ENCODE data around the gene ZNF324B. TPM values are rescaled to one million over a fixed set of nuclear protein-coding genes. Genes with fewer than 3 reads are reported as not detected.
"Not testable (repeated sequence)": the region's sequence is repeated elsewhere in the genome, so short reads cannot be mapped to it uniquely, and the experiment has no call there.

ZNF324B gene
- 11.5 and 22.9 TPM in 2 replicates for total RNA-seq (2014; rRNA removed; shearing (Covaris generic); ENCODE audit: low replicate concordance)

DNA sequence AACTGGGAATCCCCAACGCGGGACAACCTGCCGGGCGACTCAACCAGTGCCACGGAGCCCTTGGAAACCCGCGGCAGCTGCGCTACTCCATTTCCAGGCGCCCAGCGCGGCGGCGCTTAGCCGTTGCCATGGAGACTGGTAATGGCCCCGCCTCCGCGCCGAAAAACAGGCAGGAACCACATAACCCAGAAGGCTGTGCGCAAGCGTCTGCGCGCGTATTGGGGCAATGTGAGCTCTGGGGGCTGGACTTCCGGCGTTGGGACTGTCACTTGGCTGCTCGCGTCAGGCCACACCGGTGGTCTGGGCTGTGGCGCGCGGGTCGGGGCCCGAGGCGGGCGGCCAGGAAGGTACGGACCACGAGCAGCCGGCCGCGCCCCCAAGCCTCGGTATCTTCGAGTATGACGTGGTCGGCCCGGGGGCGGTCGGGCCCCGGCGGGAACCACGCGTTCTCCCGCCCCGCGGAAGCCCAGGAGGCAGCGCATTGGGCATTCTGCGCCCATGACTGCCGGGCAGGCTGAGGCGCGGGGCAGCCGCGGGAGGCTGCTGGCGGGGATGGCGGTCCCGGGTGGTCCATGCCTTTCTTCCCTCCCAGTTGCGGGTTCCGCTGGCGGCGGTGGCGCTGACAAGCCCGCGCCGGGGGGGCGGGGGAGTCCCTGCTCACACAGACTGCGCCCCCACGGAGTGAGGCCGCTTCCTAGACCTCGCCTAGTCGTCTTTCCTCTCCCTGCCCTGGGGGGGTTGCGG is at the start of gene ZNF324B:
Gene ZNF324B (plus strand): TSS at position 265 of the 744 bp plus-strand sequence. CDS start 2,080 bp downstream, outside the sequence.
- DNase-seq, result peak; percentile 97
- H3K4me3 ChIP-seq, result peak within 1 kb of the TSS; percentile 92
- no peaks in the 10 kb centered on the region for H3K27me3 ChIP-seq
- peaks cover 14% of the 10 kb centered on the region for H3K36me3 ChIP-seq
- peaks cover 29% of the 10 kb centered on the region for H3K9me3 ChIP-seq

DNA sequence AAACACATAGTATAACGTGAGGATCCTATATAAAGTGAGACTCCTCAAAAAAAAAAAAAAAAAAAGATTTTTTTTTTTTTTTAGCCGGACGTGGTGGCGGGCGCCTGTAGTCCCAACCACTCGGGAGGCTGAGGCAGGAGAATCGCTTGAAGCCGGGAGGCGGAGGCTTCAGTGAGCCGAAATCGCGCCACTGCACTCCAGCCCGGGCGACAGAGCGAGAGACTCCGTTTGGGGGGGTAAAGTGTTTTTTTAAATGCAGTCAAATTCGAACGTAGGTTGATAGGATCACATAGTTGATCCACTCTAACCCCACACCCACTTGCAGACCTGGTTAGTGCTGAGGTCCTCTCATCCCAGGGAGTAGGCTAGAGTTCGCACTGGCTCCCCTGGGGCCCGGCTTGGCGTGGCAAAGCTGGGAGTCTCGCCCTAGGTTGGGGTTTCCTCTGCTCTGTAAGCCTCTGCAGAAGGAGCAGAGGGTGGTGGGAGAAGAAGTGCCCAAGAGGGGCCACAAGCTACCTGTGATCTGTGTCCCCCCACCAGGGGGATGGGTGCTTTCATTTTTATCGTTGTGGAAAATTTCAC is 49.5 kb upstream of the ZNF324B start:
- Histone ChIP-seq H3K9me3 (no peaks in the 10 kb centered on the region), H3K36me3 (peaks cover 5% of the 10 kb centered on the region), H3K27me3 (no peaks in the 10 kb centered on the region), H3K4me3 (peak overlapping the region; percentile 56)
- DNase-seq, result no peak

DNA sequence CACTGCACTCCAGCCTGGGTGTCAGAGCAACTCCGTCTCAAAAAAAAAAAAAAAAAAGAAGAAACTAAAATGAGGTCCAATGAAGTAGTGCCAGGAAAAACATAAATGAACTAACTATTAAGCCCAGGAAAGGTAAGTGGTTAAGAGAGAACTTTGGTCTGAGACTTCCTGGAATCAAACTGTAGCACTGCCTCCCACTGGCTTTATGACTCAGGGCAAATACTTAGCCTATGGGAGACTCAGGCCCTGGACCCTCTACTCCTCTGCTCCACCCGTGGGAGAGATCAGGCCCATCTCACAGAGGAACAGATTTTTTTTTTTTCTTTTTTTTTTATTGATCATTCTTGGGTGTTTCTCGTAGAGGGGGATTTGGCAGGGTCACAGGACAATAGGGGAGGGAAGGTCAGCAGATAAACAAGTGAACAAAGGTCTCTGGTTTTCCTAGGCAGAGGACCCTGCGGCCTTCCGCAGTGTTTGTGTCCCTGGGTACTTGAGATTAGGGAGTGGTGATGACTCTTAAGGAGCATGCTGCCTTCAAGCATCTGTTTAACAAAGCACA is 47.4 kb upstream of the ZNF324B start:
- H3K36me3 ChIP-seq, DNase-seq, H3K4me3 ChIP-seq, H3K9me3 ChIP-seq, H3K27me3 ChIP-seq: not testable (repeated sequence)

DNA sequence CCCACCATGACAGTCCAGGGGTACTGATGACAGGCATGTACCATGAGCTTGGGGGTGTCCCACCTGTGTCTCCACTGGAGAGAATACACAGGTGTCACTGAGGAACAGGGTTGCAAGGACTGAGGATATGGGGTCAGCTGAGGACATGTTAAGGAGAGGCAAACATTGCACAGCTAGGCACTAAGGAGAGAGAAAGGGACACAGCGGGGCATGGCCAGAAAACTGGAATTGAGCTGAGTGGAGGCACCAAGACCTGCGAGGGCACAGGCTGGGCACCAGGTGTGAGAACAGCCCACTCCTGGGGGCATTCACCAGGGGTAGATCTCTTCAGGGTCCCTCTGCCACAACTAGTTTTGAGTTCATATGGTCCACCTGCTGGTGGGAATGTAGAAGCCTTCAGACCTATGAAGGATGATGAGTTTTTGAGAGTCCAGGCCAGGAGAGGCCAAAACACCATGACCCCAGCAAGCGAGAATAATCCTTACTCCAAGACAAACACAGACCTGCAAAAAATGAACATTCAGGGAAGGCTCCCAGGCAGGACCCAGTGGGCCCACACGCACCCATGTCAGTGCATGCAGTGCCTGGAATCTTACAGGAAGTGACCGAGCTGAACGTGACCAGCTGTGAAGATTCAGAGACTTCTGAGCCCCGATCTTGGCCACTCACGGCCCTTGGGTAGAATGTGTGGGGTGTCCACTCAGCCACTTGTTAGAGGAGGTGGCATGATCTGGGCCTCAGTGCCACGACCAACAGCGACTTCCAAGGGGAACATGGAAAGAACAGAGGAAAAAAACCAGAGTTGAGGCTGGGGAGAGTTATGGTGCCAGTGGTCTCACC is 44.4 kb upstream of the ZNF324B start:
- peaks cover 22% of the 10 kb centered on the region for H3K36me3 ChIP-seq
- no peaks in the 10 kb centered on the region for H3K9me3 ChIP-seq
- no peak for DNase-seq
- H3K4me3 ChIP-seq, result peak overlapping the region; percentile 85
- no peaks in the 10 kb centered on the region for H3K27me3 ChIP-seq

DNA sequence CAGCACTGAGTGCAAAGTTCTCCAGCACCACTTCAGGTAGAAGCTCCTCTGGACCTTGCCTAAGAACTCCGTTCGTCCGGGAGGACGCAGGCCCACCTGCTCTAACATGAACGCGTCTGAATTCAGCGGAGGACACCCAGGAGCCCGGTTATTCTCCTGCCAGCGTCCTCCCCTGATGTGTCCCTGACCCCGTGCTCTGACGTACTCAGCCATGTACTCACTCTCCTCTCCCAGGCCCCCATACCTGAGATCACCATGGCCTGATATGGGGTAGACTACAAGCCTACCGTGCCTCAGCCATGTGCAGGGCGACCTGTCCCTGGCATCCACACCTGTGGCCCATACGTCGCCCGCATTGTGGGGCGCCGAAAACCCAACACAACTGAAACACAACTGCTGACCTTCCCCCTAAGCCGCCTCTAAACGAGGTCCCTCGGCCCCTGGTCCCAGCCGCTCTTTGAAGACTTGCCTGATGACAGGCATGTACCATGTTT is 43.7 kb upstream of the ZNF324B start:
- H3K4me3 ChIP-seq, result peak overlapping the region; percentile 85
- DNase-seq, result no peak
- H3K27me3 ChIP-seq, result no peaks in the 10 kb centered on the region
- H3K9me3 ChIP-seq, result no peaks in the 10 kb centered on the region; the same call in 1 of the 2 replicates
- peaks cover 27% of the 10 kb centered on the region for H3K36me3 ChIP-seq

DNA sequence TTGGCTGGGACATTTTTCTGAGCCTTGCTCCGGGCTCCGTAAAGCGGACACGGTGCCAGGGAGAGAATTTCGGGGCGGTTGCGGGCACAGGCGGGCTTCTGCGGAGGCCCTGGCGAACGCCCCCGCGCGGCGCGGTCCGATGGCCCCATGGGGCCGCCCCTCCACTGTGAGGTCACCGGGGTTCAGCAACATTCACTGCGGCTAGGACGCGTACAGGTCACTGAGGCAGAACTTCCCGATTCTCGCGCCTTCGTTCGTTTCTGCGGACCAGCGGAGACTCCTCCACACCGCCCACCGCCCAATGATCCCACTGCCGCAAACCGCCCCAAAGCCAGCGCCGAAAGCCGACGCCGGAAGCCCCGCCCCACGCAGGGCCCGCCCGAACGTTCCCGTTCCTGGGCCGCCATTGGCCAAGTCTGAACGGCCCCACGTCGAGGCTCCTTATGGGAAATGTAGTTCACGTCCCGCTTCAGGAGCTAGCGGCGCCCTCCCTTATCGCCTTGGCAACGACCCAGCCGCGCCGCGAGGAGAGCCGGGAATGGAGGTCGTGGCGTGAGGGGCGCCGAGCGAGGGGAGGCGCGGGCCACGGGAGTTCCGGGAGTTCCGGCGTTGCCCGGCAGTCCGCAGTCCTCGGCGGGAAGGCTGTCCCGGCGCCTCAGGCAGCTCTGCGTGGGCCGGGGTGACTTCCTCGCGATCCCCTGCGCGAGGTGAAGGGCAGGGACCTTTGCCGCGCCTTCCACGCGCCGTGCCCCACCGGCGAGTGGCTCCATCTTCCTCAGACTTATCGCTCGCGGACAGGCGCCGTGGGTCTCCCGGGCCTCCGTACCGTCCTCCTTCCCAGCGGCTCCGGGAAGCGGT is 43.0 kb upstream of the ZNF324B start, which contains the start of gene ZNF584:
Gene ZNF584 (plus strand): TSS at position 498 of the 858 bp plus-strand sequence. CDS start 499 bp downstream, outside the sequence.
- H3K27me3 ChIP-seq, result no peaks in the 10 kb centered on the region
- peak; percentile 96 for DNase-seq

DNA sequence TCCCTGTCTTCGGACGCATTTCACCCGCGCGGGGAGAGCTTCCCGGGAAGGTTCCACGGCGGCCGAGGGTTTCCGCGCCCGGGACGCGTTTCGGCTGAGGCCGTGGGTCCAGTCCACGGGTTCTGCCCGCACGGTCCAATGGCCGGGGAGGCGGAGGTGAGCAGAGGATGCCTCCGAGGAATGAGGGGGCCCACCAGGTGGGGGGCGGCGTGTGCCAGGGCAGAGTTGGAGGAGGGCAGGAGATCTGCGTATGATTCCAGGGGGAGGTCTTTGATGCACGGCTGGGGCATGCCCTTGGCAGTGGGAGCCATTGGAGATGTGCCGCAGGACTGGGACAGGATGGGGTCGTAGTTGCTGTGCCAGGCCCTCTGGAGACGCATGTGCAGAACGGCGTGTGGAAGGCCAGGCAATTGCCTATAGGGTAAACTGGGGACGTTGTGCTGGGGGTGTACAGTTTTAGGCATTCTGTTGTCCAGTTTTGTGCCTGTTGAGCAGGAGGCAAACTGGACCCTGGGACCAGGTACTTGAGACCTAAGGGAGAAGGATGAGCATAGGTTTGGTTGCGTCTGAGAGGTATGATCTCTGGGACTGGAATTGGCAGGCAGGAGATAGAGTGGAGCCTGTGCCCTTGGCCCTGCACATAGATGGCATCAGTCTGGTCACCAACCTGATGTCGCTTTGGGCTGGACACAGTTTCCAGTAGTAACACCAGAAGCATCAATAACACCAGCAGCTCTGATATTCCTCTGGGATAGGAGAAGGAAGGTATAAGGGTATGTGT is 42.2 kb upstream of the ZNF324B start:
- DNase-seq, result peak; percentile 65
- peak overlapping the region; percentile 85 for H3K4me3 ChIP-seq
- no peaks in the 10 kb centered on the region for H3K27me3 ChIP-seq
- peaks cover 37% of the 10 kb centered on the region for H3K36me3 ChIP-seq
- H3K9me3 ChIP-seq, result peaks cover 3% of the 10 kb centered on the region; the same call in 1 of the 2 replicates

More for the DNA sequence above, 43.0 kb upstream of the ZNF324B start, which contains the start of gene ZNF584:
- Histone ChIP-seq H3K4me3 (peak within 1 kb of the TSS; percentile 85), H3K36me3 (peaks cover 33% of the 10 kb centered on the region), H3K9me3 (peaks cover 3% of the 10 kb centered on the region; the same call in 1 of the 2 replicates)

DNA sequence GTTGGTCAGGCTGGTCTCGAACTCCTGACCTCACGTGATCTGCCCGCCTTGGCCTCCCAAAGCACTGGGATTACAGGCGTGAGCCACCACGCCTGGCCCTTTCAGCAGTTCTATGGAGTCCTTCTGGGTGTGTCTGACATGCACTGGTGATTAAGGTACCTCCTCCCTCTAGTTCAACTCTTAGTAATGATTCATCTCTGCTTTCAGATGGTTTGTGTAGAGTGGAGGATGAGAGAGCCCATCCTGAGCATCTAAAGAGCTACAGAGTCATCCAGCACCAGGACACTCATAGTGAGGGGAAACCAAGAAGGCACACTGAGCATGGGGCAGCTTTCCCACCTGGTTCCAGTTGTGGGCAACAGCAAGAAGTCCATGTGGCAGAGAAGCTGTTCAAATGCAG is 34.8 kb upstream of the ZNF324B start:
- H3K9me3 ChIP-seq, result peaks cover 11% of the 10 kb centered on the region
- H3K4me3 ChIP-seq, result no peak overlapping the region
- H3K27me3 ChIP-seq, result no peaks in the 10 kb centered on the region
- no peak for DNase-seq
- peaks cover 84% of the 10 kb centered on the region for H3K36me3 ChIP-seq

DNA sequence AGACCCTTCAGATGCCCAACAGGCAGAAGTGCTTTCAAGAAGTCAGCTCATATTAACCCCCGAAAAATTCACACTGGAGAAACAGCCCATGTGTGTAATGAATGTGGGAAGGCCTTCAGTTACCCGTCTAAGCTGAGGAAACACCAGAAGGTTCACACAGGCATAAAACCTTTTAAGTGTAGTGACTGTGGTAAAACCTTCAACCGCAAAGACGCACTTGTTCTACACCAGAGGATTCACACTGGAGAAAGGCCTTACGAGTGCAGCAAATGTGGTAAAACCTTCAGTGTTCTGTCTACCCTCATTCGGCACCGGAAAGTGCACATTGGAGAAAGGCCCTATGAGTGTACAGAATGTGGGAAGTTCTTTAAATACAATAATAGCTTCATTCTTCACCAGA is 34.4 kb upstream of the ZNF324B start:
- Histone ChIP-seq H3K4me3 (no peak overlapping the region), H3K36me3 (peaks cover 88% of the 10 kb centered on the region), H3K27me3 (no peaks in the 10 kb centered on the region), H3K9me3 (peaks cover 11% of the 10 kb centered on the region)
- DNase-seq, result no peak

DNA sequence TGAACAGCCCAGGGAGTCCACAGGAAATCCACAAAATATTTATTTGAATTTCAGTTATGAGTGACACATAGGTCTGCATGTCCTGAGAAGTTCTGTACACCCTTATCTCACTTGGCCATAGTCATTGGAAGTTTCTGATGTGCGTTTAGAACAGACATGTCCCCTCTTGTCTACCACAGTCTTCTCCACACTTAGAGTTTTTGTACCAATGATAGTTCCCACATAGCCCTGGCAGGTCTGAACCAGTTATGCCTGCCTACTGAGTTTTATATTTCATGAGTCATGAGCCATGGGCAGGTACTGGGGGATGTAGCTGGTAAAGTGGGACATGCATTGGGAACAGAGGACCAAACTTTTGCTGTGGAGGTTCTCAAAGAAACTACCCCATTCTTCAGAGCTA is 22.8 kb upstream of the ZNF324B start:
- H3K27me3 ChIP-seq, result no peaks in the 10 kb centered on the region
- H3K9me3 ChIP-seq, result peaks cover 17% of the 10 kb centered on the region
- no peak for DNase-seq
- peaks cover 2% of the 10 kb centered on the region; the same call in 1 of the 2 replicates for H3K36me3 ChIP-seq
- no peak overlapping the region for H3K4me3 ChIP-seq

DNA sequence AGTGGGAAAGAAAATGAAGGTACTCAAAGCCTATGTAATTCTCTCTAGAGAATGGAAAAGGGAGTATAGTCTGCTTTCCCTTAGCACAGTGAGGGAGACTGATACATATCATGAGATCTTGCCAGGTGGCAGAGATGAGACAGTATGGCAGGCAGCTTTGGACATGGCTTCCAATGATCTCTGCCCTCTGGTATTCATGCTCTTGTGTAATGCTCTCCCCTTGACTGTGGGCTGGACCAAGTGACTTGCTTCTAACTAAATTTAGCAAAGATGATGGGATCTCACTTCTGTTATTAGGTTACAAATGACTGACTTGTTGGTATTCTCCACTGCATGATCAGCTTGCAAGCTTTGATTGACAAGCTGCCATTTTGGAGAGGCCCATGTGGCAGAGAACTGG is 21.7 kb upstream of the ZNF324B start:
- H3K27me3 ChIP-seq, result no peaks in the 10 kb centered on the region
- peaks cover 4% of the 10 kb centered on the region; the same call in 1 of the 2 replicates for H3K36me3 ChIP-seq
- no peak for DNase-seq
- H3K9me3 ChIP-seq, result peaks cover 28% of the 10 kb centered on the region
- H3K4me3 ChIP-seq, result no peak overlapping the region

DNA sequence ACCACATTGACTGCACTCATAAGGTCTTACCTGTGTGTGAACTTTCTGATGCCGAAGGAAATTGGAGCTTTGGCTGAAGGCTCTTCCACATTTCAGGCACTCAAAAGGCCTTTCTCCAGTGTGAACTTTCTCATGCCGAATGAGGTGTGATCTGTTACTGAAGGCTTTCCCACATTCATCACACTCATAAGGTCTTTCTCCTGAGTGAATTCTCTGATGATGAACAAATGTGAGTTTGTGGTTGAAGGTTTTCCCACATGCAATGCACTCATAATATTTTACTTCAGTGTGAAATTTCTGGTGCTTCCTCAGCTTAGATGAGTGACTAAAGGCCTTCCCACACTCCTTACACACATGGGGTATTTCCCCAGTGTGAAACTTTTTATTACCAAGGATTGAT is 17.2 kb upstream of the ZNF324B start:
- Histone ChIP-seq H3K36me3 (peaks cover 4% of the 10 kb centered on the region; the same call in 1 of the 2 replicates), H3K27me3 (no peaks in the 10 kb centered on the region), H3K4me3 (no peak overlapping the region), H3K9me3 (peaks cover 30% of the 10 kb centered on the region)
- no peak for DNase-seq

DNA sequence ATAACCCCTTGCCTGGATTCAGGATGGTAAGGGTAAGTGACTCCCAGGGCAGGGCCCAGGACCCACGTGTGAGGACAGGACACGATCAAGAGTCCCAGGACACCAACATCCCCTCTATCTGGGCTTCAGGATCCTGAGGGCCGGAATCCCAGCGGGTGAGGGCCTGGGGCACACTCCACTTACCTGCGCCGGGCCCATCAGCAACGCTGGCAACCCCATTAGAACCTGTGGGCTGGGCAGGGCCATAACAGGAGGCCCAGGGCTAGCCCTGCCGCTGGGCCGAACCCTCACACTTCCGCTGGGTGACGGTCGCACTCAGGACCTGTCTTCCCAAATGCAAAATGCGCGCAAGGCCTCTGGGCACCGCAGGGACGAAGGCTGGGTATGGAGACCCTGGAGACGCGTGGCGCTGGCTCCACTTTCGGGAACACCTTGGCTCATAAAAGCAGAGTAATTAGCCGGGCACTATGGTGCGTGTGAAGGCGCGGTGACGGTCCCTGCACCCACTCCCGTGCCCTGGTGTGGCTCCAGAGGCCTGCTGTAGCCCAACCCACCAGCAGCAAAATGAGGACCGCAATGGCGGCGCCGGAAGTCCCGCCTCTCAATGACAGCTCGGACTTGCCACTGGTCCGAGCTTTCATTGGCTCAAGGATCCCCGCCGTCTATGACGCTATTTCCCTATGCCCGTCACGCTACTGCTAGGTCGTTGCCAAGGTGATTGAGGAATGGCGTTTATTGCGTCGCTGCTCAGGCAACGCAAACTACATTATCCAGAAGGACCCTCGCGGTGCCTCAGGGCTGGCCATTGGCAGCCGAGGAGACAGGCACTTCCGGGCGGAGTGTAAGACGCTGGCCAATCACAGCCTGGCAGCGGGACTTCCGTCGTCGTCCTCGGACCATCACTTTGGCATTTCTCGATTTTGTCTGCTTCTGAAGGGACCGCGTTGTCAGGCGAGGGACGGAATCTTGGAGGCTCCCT is 11.6 kb upstream of the ZNF324B start, which contains the start of gene ZNF132:
Gene ZNF132 (minus strand): TSS at position 578 of the 979 bp plus-strand sequence. CDS start 332 bp downstream, at position 246.
- Histone ChIP-seq H3K9me3 (peaks cover 6% of the 10 kb centered on the region; the same call in 1 of the 2 replicates), H3K4me3 (no peak within 1 kb of the TSS), H3K36me3 (no peaks in the 10 kb centered on the region), H3K27me3 (no peaks in the 10 kb centered on the region)
- DNase-seq, result no peak

DNA sequence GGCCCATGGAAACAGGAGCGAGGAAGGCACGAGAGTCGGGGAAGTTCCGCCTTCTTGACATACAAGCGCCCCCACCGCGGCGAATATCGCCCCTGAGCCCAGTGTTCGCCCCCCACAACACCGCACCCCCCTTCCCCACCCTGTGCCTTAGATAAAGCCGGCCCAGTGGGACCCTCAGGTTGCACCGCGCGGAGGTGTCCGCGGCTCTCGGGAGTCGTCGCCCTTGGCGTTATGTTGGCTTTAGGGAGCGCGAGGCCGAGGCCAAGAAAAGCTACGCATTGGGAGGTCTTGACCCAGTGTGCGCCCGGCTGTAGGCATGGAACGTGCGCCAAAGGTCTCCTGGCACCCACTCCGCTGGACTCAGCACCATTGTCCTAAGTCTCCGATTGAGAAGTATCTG is 10.9 kb upstream of the ZNF324B start:
- Histone ChIP-seq H3K9me3 (peaks cover 5% of the 10 kb centered on the region; the same call in 1 of the 2 replicates), H3K27me3 (no peaks in the 10 kb centered on the region), H3K4me3 (no peak overlapping the region), H3K36me3 (no peaks in the 10 kb centered on the region)
- no peak for DNase-seq

All from MG63 (cell line).